Activated naive CD8-positive, alpha-beta T cell treated with anti-CD3 and anti-CD28 coated beads, Interleukin-2, amount 50 U/mL, for 16 hours (primary cell): Measurements from ENCODE around the gene GPR78.

Source experiments
- DNase-seq: peaks from one replicate; pipeline ENCODE4 v3.0.0-alpha.2; 2020; ENCODE audit warnings: low read depth, low spot score

GPR78 gene

DNA sequence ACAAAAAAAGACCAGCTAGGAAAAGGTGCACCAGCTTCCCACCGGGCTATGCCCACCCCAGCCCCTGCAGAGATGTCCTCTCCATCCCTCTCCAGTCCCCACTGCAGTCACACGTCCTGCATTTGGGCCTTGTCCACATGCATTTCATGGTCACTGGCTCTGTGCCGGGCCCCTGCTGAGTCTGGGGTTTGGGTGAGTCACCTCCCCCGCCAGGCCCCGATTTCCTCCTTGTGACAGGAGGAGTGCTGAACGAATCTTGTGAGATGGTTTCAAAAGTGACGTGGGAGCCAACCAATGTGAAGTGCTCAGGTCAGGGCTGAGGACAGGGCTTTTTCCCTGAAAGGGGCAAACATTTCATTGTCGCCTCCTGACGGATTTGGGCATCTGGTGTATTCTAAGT lies 19.5 kb downstream of the GPR78 start:
- DNase-seq: no peak

GRCh38 chr4:8600266-8600665 lies 20.1 kb downstream of the GPR78 start:
- DNase-seq: no peak

DNA sequence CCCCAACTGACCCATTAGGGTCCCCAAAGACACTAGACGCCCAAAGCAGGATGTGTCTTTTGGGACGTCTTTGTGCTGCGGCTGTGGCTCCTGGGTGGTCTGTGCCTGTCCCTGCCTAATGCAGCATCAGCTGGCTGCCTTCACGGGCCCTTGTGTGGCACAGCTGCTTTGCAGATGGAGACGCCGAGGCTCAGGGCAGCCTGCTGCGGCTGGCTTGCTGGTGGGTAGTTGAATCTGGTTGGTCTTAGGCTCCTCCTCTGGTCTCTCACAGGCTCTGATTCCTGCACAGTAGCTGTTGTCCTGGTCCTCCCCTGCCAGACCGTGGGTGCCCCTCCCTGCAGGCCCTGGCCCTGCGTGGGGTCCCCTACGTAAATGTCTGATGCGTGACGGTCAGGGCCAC lies 20.5 kb downstream of the GPR78 start:
- no peak for DNase-seq

DNA sequence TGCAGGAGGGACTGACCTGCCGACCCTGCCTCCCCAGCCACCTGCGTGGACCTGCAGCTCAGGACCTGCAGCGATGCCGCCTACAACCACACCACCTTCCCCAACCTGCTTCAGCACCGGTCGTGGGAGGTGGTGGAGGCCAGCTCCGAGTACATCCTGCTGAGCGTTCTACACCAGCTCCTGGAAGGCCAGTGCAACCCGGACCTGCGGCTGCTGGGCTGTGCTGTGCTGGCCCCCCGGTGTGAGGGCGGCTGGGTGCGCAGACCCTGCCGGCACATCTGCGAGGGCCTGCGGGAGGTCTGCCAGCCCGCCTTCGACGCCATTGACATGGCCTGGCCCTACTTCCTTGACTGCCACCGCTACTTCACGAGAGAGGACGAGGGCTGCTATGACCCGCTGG lies 20.9 kb downstream of the GPR78 start:
- DNase-seq: no peak

- no peak for DNase-seq
Observed at GRCh38 chr4:8601556-8601955, 21.4 kb downstream of the GPR78 start.

- no peak for DNase-seq
Observed at GRCh38 chr4:8602686-8603430, 22.7 kb downstream of the GPR78 start.

GRCh38 chr4:8603931-8604330 lies 23.7 kb downstream of the GPR78 start:
- DNase-seq: no peak

- DNase-seq: no peak
Observed at GRCh38 chr4:8605289-8605688, 25.1 kb downstream of the GPR78 start.

DNA sequence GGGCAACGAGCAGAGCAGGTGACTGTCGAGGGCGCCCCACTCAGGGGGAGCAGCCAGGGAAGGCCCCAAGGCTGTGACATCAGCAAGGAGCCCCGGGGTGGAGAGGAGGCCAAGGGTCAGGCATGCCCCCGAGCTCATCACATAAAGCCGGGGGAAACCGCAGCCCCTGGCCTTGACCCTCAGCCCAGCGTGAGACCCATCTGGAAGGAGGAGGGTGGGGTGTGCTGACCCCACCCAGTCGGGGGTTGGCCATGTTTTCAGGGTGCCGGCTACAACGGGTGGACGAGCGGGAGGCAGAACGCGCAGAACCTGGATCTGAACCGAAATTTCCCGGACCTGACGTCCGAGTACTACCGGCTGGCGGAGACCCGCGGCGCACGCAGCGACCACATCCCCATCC lies 26.3 kb downstream of the GPR78 start:
- DNase-seq: no peak

DNA sequence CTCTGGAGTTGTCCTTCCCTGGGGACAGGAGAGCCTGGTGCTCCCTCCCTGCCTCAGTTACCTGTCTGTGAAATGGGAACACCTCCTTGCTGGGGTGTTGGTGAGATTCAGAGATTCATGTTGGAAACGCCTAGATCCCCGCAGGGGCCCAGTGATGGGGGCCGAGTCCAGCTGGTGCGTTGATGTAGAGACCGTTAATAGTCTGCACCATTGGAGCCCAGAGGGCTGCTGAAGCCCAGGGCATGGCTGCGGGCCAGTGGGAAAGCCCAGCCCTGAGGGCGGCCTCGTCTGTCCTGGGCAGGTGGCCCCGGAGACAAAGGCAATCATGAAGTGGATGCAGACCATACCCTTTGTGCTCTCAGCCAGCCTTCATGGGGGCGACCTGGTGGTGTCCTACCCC lies 26.8 kb downstream of the GPR78 start:
- no peak for DNase-seq

DNA sequence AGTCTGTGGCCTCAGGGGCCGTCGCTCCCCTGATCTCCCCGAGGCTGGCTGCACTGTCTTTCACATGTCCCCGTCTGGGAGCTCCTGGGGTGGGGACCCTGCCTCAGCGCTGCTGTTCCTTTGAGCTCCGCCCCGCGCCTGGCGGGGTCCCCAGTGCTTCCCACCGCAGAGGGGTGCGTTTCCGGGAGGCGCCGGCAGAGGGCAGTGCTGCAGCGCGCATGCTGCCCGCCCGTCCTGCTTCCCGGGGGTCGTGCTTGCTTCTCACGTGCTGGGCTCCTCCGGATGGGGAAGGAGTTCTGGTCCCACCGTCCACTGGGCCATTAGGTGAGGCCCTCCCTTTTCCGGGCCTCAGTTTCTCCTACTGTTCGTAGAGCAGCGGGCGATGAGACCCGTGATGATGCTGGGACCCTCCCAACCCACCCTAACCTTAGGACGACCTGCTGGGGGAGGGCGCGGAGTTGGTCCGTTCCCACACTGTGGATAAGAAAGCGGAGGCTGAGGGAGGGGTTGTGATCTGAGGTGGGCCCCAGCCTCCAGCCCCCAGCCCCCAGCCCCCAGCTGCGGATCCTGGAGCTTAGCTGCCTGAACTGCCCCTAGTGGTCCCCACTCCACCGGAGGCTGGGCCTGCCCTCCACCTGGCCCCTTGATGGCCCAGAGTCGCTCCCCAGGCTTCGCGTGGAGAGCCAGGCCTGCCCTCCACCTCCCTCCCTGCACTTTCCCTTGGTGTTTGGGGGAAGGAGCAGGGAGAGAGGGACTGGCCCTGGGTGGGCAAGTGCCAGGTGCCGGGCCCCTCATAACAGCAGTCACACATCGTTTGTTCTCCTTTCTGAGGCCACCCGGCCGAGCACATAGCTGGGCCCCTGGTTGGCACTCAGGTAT lies 27.6 kb downstream of the GPR78 start:
- DNase-seq: no peak

GRCh38 chr4:8608714-8609391 lies 28.7 kb downstream of the GPR78 start:
- no peak for DNase-seq

DNA sequence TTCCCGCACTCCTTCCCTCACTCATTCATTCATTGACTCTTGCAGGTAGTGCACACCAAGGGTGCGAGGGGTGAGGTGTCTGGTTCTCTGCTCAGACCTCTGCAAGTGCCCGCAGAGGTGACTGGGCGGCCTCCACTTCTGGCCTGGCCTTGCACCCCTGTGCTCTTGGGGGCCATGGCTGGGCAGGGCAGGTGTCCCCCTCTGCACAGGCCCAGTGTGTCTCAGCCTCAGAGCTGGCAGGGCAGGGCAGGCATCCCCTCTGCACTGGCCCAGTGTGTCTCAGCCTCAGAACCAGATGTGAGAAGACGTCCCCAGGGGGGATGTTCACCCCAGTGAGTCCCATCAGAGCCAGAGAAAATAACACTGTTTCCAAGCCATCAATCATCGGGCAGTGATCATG lies 29.2 kb downstream of the GPR78 start:
- DNase-seq: no peak

- no peak for DNase-seq
Observed at GRCh38 chr4:8609824-8610350, 29.7 kb downstream of the GPR78 start.

GRCh38 chr4:8610858-8611616 lies 30.8 kb downstream of the GPR78 start:
- DNase-seq: no peak

DNA sequence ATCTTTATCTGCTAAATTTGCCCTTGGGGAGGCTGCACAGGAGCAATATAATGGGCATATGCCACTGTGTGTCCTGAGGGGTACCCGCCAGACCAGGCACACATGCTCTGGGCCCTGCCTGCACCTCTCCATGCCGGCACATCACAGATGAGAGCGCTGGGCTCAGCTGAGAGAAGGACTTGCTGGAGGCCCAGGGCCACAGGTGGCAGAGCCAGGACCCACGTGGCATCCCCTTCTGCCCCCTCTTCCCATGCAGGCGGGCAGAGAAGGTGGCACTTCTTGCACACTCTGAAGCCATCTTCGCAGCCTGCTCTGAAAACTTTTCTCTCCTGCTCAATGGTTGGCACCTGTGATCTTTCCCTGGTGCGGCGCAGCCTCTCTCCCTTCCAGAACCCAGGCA lies 32.5 kb downstream of the GPR78 start:
- no peak for DNase-seq

DNA sequence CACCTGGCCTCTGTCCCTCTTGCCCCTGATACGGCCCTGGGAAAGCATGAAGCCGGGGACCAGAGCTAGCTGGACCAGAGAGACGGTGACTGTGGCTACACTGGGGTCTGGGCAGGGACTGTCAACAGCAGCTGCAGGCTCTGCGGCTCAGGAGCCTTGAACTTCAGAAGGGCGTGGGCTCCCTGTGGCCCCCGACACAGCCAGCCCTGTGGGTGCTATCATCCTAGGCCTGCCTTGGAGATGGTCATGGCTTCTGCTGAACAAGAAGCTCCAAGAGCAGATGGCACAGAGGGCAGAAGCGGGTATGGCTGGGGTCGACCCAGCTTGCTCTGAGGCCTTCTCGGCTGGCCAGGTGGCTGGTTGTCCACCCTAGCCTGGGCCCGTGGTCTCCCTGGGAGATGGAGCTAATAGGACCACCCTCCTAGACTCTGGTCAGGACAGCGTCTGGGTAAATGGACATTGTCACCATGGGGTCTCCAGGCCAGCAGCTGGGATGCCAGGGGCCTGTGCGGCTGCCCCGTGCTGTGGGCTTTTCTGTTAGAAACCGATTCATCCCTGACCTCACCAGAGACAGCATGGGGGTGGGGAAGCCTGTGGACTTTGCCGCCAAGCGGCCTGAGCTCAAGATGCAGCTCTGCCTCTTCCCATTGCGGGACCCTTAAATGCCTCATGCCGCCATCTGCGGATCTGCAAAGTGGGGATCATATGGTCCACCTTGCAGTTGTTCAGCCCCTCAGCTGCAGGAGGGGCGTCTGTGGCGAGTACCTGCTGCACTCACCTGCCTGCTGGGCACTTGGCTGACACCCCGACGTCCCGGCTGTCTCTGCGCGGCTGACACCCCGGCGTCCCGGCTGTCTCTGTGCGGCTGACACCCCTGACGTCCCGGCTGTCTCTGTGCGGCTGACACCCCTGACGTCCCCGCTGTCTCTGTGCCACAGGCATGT lies 33.5 kb downstream of the GPR78 start:
- no peak for DNase-seq

DNA sequence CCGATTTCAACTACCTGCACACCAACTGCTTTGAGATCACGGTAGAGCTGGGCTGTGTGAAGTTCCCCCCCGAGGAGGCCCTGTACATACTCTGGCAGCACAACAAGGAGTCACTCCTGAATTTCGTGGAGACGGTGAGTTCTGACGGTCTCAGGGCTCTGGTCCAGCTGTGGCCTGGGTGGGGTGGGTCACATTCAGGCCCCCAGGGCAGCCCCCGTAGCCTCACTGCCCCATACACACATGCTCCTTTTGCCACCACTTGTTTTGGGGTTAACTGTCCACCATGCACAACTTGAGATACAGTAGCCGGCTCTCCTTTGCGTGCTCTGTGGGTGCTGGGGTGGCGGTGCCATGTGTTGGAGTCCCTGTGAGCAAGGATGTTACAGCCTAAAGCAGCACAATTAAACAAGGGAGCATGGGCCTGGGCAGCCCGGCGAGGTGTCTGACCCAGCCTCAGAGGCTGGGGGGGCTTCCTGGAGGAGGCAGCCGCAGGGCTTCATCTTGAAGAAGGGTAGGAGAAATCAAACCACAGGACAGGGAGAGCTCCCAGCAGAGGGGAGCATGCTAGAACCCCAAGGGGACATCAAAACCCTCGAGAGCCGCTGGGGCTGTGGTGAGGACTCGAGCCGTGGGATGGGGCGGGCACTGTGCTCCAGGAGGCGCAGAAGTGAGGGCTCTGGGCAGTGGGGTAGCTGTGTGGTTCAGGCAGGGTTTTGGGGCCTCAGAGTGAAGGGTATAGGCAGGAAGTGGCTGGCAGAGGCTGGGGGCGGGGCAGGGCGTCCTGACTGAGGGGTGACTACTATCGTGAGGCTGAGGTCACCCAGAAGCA lies 34.4 kb downstream of the GPR78 start:
- DNase-seq: no peak

- no peak for DNase-seq
Observed at GRCh38 chr4:8615366-8615765, 35.2 kb downstream of the GPR78 start.
